Duodenal mucosa (tissue), 2 donors: ENCODE data around the gene DNAH7.
"Not testable (repeated sequence)": the region's sequence is repeated elsewhere in the genome, so short reads cannot be mapped to it uniquely, and the experiment has no call there.

Source experiments
- H3K27ac ChIP-seq: one replicate; pipeline ENCODE4 v1.7.0; 2013; ENCODE audit warnings: low read depth, low read length
- H3K27me3 ChIP-seq, 2 donors: one replicate each; pipeline ENCODE4 v1.7.0; 2013; ENCODE audit warnings: low read length in 2 of 2, control low read depth in 1 of 2; ENCODE audit not compliant: insufficient read depth in 2 of 2, control insufficient read depth in 1 of 2
- H3K36me3 ChIP-seq, 2 donors: one replicate each; pipeline ENCODE4 v1.7.0; 2013; ENCODE audit warnings: low read length in 2 of 2, control low read depth in 1 of 2; ENCODE audit not compliant: insufficient read depth in 2 of 2, control insufficient read depth in 1 of 2
- H3K4me1 ChIP-seq, 2 donors: one replicate each; pipeline ENCODE4 v1.7.0; 2013; ENCODE audit warnings: low read length in 2 of 2, control low read depth in 1 of 2; ENCODE audit not compliant: insufficient read depth in 2 of 2, control insufficient read depth in 1 of 2
- H3K4me3 ChIP-seq, 2 donors: one replicate each; pipeline ENCODE4 v1.7.0; 2013; ENCODE audit warnings: low read length in 2 of 2, low read depth in 1 of 2
- H3K9ac ChIP-seq, 2 donors: one replicate each; pipeline ENCODE4 v1.7.0; 2013; ENCODE audit warnings: low read length in 2 of 2, low read depth in 1 of 2
- H3K9me3 ChIP-seq, 2 donors: one replicate each; pipeline ENCODE4 v1.7.0; 2013; ENCODE audit warnings: low read length in 2 of 2, control low read depth in 1 of 2; ENCODE audit not compliant: control insufficient read depth in 1 of 2

DNAH7 gene

GRCh38 chr2:195925120-195925519 lies 143.5 kb downstream of the DNAH7 start:
- Histone ChIP-seq H3K9ac (no peak overlapping the region), H3K9me3 (no peaks in the 10 kb centered on the region), H3K4me1 (no peaks in the 10 kb centered on the region), H3K36me3 (no peaks in the 10 kb centered on the region), H3K27ac (no peak overlapping the region), H3K4me3 (no peak overlapping the region), H3K27me3 (no peaks in the 10 kb centered on the region)

- no peaks in the 10 kb centered on the region for H3K36me3 ChIP-seq
- H3K27me3 ChIP-seq, result no peaks in the 10 kb centered on the region
- no peak overlapping the region for H3K27ac ChIP-seq
- H3K9me3 ChIP-seq, result no peaks in the 10 kb centered on the region
- no peak overlapping the region for H3K9ac ChIP-seq
- H3K4me1 ChIP-seq, result no peaks in the 10 kb centered on the region
- no peak overlapping the region for H3K4me3 ChIP-seq
Measured at GRCh38 chr2:195923889-195924288, 144.7 kb downstream of the DNAH7 start.

GRCh38 chr2:195917021-195917600 lies 151.5 kb downstream of the DNAH7 start:
- H3K27me3 ChIP-seq, H3K9ac ChIP-seq, H3K27ac ChIP-seq, H3K36me3 ChIP-seq, H3K9me3 ChIP-seq, H3K4me3 ChIP-seq, H3K4me1 ChIP-seq: not testable (repeated sequence)

- no peak overlapping the region for H3K9ac ChIP-seq
- no peaks in the 10 kb centered on the region for H3K27me3 ChIP-seq
- no peak overlapping the region for H3K4me3 ChIP-seq
- no peak overlapping the region for H3K27ac ChIP-seq
- H3K36me3 ChIP-seq, result no peaks in the 10 kb centered on the region
- H3K4me1 ChIP-seq, result no peaks in the 10 kb centered on the region
- no peaks in the 10 kb centered on the region for H3K9me3 ChIP-seq
Measured at GRCh38 chr2:195912079-195912478, 156.6 kb downstream of the DNAH7 start.

GRCh38 chr2:195910570-195910969 lies 158.1 kb downstream of the DNAH7 start:
- Histone ChIP-seq H3K4me1 (no peaks in the 10 kb centered on the region), H3K4me3 (no peak overlapping the region), H3K9me3 (no peaks in the 10 kb centered on the region), H3K9ac (no peak overlapping the region), H3K27me3 (no peaks in the 10 kb centered on the region), H3K36me3 (no peaks in the 10 kb centered on the region), H3K27ac (no peak overlapping the region)

GRCh38 chr2:195909926-195910325 lies 158.7 kb downstream of the DNAH7 start:
- no peak overlapping the region for H3K4me3 ChIP-seq
- no peaks in the 10 kb centered on the region for H3K9me3 ChIP-seq
- H3K36me3 ChIP-seq, result no peaks in the 10 kb centered on the region
- H3K27me3 ChIP-seq, result no peaks in the 10 kb centered on the region
- H3K9ac ChIP-seq, result no peak overlapping the region
- H3K4me1 ChIP-seq, result no peaks in the 10 kb centered on the region
- H3K27ac ChIP-seq, result no peak overlapping the region

- Histone ChIP-seq H3K9me3 (no peaks in the 10 kb centered on the region), H3K27ac (no peak overlapping the region), H3K27me3 (no peaks in the 10 kb centered on the region), H3K9ac (no peak overlapping the region), H3K4me1 (no peaks in the 10 kb centered on the region), H3K4me3 (no peak overlapping the region), H3K36me3 (no peaks in the 10 kb centered on the region)
Measured at GRCh38 chr2:195907474-195907873, 161.2 kb downstream of the DNAH7 start.

GRCh38 chr2:195903956-195904355 lies 164.7 kb downstream of the DNAH7 start:
- H3K27me3 ChIP-seq, result no peaks in the 10 kb centered on the region
- no peak overlapping the region for H3K4me3 ChIP-seq
- no peak overlapping the region for H3K9ac ChIP-seq
- H3K9me3 ChIP-seq, result no peaks in the 10 kb centered on the region
- H3K4me1 ChIP-seq, result no peaks in the 10 kb centered on the region
- no peaks in the 10 kb centered on the region for H3K36me3 ChIP-seq
- no peak overlapping the region for H3K27ac ChIP-seq

- no peaks in the 10 kb centered on the region for H3K27me3 ChIP-seq
- H3K9me3 ChIP-seq, result no peaks in the 10 kb centered on the region
- H3K4me3 ChIP-seq, result no peak overlapping the region
- no peak overlapping the region for H3K27ac ChIP-seq
- no peaks in the 10 kb centered on the region for H3K36me3 ChIP-seq
- no peak overlapping the region for H3K9ac ChIP-seq
- no peaks in the 10 kb centered on the region for H3K4me1 ChIP-seq
Measured at GRCh38 chr2:195902857-195903256, 165.8 kb downstream of the DNAH7 start.

GRCh38 chr2:195899226-195899625 lies 169.4 kb downstream of the DNAH7 start:
- Histone ChIP-seq H3K4me3 (no peak overlapping the region), H3K27ac (no peak overlapping the region), H3K27me3 (no peaks in the 10 kb centered on the region), H3K9ac (no peak overlapping the region), H3K9me3 (no peaks in the 10 kb centered on the region), H3K36me3 (no peaks in the 10 kb centered on the region), H3K4me1 (no peaks in the 10 kb centered on the region)
